SK-N-MC (cell line): Measurements from ENCODE around the gene LSAMP.
A peak's percentile ranks its signal among the peaks of the same experiment; 100 is the strongest.

Source experiments
- DNase-seq: peaks from one replicate; pipeline ENCODE4 v3.0.0-alpha.2; 2011; ENCODE audit warnings: low read depth, low spot score
- H3K27ac ChIP-seq: fragments of 200-600 bp; sonication (generic); 2 replicates; pipeline ENCODE4 v1.5.1; 2016; ENCODE audit warnings: mixed run types
- H3K36me3 ChIP-seq: fragments of 200-600 bp; sonication (generic); 2 replicates; pipeline ENCODE4 v1.6.1; 2017; ENCODE audit warnings: antibody characterized with exemption, low read length, mixed read lengths; ENCODE audit not compliant: insufficient read depth
- H3K4me3 ChIP-seq: fragments of 200-600 bp; sonication (generic); 2 replicates; pipeline ENCODE4 v1.5.1; 2016
- H3K9ac ChIP-seq: fragments of 200-600 bp; sonication (generic); 2 replicates; pipeline ENCODE4 v1.8.0; 2017; ENCODE audit warnings: mixed run types, mixed read lengths; ENCODE audit not compliant: insufficient read length
- H3K9me3 ChIP-seq: fragments of 200-600 bp; sonication (generic); 2 replicates; pipeline ENCODE4 v1.6.1; 2017; ENCODE audit warnings: low read depth, mild to moderate bottlenecking, antibody characterized with exemption, low read length, moderate library complexity, mixed read lengths
- EZH2 ChIP-seq: fragments of 200-600 bp; sonication (generic); IDR thresholded peaks from one replicate; pipeline ENCODE4 v1.6.1; 2017; ENCODE audit warnings: antibody characterized with exemption
- FOXP2 ChIP-seq: optimal IDR thresholded peaks from 2 replicates; pipeline ENCODE3; 2011; ENCODE audit warnings: mild to moderate bottlenecking, moderate library complexity; ENCODE audit not compliant: insufficient read depth; ENCODE audit errors: extremely low read length, control extremely low read depth
- POLR2AphosphoS5 ChIP-seq: IDR thresholded peaks from 2 replicates; pipeline ENCODE4 v1.6.1; 2012; ENCODE audit warnings: mild to moderate bottlenecking, low read depth, low read length, borderline replicate concordance

Gene LSAMP

DNA sequence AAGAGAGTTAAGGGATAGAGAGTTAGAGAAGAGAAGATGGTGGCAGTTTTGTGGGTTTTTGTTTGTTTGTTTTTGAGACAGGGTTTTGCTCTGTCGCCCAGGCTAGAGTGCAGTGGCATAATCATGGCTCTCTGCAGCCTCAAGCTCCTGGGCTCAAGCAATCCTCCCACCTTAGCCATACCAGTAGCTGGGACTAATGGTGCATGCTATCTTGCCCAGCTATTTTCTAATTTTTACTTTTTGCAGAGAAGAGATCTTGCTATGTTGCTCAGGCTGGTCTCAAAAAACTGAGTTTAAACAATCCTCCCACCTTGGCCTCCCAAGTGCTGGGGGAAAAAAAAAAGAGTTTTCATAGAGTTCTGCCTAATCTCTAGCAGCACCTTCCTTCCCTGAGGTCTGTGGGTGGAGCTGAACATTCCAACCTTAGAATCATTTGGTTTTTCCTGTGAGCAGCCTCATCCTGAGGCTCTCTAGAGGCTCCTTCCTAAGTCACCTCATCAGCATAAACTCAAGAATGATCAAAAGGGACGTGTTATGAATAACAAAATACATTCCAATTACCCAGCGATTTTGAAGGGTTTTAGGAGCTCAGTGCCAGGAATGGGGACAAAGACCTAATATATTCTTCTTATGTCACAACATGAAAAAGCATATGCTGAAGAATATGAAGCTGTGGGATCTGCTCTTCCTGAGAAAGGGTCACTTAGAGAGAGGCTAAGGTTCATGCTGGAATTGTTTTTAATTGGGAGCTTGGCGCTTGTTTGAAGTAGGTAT is 180.6 kb downstream of the LSAMP start:
- H3K4me3 ChIP-seq: peak overlapping the region; percentile 45
- no peak overlapping the region for H3K9ac ChIP-seq
- peak overlapping the region; percentile 90 for H3K27ac ChIP-seq
- H3K36me3 ChIP-seq: 0 out of 2 replicates have a peak, but pooled peaks cover 7% of the 10 kb centered on the region
- no peak for TF ChIP-seq EZH2
- peak; percentile 38; the same call in 1 of the 2 replicates for TF ChIP-seq POLR2AphosphoS5
- TF ChIP-seq FOXP2: no peak
- H3K9me3 ChIP-seq: no peaks in the 10 kb centered on the region
- DNase-seq: no peak

DNA sequence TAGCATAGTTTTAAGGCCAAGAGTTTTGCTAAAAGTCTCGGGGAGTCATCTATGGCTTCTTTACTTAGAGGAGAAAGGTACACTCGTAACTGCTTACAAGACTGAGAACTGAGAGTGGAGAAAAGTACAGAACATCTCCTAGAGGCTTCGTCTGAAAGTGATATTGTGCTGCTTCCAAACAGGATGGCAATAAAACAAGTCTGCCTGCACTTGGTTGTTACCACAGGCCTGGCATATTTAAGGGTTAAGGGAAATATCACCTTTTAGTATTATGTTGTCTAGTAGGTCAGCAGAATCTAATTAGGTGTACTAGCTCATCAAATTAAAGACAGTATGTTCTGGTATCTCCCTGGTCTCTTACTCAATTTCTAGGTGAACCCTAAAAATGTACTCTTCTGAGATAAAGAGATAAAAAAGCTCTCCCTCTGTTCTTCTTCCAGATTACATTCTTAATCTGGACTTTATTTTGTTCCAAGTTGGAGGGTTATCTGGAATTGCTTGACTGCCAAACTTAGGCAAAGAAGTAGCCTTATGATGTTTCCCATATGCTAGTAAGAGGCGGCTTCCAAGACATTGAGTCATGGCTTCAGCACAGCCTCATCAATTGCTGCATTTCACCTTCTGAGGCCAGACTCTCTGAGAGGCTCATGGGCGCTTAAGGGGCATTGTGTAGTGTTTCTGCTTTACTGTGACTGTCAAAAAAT is 181.3 kb downstream of the LSAMP start:
- Histone ChIP-seq H3K27ac (peak overlapping the region; percentile 90; the same call in 1 of the 2 replicates), H3K36me3 (0 out of 2 replicates have a peak, but pooled peaks cover 7% of the 10 kb centered on the region), H3K4me3 (no peak overlapping the region), H3K9me3 (no peaks in the 10 kb centered on the region), H3K9ac (no peak overlapping the region)
- TF ChIP-seq EZH2: no peak
- TF ChIP-seq POLR2AphosphoS5: no peak
- TF ChIP-seq FOXP2: no peak
- no peak for DNase-seq

DNA sequence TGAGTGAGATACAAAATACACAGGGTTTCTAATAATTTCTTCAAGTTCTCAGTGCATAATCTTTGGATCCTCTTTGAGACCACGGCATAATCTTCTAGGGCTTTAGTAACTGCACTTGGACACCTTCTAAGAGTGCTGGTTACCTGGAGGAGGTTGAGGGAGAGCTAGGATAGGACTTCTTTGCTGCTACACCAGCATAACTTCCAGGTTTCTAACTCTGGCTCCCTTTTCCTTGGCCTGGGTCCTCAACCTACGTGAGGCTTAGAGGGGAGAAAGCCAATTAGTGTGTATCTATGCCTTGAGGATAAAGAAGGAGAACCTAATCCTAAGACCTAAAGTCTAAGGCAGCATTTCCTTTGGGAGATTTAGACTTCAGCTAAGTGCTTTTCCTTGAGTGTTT is 184.8 kb downstream of the LSAMP start:
- Histone ChIP-seq H3K9me3 (no peaks in the 10 kb centered on the region), H3K9ac (no peak overlapping the region), H3K27ac (peak overlapping the region; percentile 48; the same call in 1 of the 2 replicates), H3K4me3 (no peak overlapping the region), H3K36me3 (0 out of 2 replicates have a peak, but pooled peaks cover 7% of the 10 kb centered on the region)
- TF ChIP-seq FOXP2: no peak
- TF ChIP-seq EZH2: no peak
- DNase-seq: no peak

DNA sequence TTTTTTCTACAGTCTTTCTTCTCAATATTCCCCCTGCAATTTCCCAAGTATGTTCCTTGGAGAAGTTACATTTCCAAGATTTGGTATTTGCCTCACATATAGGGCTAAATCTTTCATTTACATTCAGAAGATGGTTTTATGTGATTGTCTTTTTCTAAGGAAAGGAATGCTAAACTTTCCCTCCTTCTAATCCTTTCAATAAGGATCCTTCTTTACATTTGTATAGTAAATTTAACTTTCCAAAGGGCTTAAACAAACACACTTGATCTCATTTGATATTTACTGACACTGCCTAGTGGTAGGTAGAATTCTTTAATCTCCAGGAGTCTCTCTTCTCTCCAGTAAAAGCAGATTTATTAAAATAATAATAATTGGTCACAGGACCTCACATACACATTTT is 185.3 kb downstream of the LSAMP start:
- H3K27ac ChIP-seq: peak overlapping the region; percentile 60
- no peak for DNase-seq
- no peak overlapping the region for H3K9ac ChIP-seq
- 0 out of 2 replicates have a peak, but pooled peaks cover 7% of the 10 kb centered on the region for H3K36me3 ChIP-seq
- no peaks in the 10 kb centered on the region for H3K9me3 ChIP-seq
- TF ChIP-seq EZH2 (no peak), FOXP2 (no peak), POLR2AphosphoS5 (no peak)
- H3K4me3 ChIP-seq: no peak overlapping the region

DNA sequence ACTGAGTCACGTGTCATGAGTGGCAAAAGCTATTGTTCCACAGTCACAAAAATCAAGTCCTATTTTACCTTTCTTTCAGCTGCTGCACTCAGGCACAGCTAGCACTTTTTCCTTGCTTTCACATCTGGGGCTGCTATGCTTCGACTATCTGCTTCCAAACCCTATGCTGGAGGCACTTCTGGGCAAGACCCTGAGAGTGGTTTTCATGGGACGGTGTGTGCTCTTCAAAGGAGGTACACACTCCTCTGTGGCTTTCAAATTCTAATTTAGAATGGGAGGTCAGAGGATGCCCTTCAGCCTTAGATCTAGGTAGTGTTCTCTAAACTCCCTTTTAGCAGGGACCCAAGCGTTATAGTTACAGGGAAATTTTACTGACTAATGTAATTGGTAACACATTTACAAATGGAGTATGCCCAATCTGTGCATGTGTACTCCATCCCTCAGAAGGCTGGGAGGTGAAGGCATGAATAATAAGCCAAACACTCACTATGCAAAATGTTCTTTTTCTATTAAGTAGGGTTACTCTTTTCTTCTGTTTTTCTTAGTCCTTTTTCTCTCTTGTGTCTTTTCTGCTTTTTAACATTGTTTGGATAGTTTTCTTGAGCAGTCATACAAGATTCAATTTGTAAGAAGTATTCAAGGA is 188.3 kb downstream of the LSAMP start:
- Histone ChIP-seq H3K36me3 (0 out of 2 replicates have a peak, but pooled peaks cover 7% of the 10 kb centered on the region), H3K4me3 (peak overlapping the region; percentile 43), H3K9ac (peak overlapping the region; percentile 2), H3K9me3 (no peaks in the 10 kb centered on the region), H3K27ac (peak overlapping the region; percentile 95)
- TF ChIP-seq POLR2AphosphoS5 (no peak), EZH2 (no peak), FOXP2 (no peak)
- DNase-seq: no peak

DNA sequence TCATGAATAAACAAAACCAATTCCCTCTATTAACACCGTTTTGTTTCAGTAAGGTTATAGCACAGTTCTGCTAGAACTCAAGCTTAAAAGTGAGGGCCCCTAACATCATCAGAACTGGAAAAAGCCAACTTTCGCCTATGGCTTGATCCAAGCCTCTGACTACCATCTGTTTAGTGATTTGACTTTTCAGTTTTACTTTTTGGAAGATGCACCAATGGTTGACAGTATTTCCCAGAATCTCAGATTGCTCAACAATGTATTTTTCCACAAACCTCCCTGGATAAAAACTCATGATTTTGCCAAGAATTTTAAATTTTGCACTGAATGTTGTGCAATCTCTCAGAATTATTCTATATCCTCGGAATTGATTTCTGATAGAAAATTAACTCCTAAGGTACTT is 190.7 kb downstream of the LSAMP start:
- Histone ChIP-seq H3K4me3 (no peak overlapping the region), H3K36me3 (no peaks in the 10 kb centered on the region), H3K9me3 (no peaks in the 10 kb centered on the region), H3K27ac (peak overlapping the region; percentile 95), H3K9ac (no peak overlapping the region)
- DNase-seq: no peak
- TF ChIP-seq POLR2AphosphoS5: no peak
- TF ChIP-seq EZH2: no peak

DNA sequence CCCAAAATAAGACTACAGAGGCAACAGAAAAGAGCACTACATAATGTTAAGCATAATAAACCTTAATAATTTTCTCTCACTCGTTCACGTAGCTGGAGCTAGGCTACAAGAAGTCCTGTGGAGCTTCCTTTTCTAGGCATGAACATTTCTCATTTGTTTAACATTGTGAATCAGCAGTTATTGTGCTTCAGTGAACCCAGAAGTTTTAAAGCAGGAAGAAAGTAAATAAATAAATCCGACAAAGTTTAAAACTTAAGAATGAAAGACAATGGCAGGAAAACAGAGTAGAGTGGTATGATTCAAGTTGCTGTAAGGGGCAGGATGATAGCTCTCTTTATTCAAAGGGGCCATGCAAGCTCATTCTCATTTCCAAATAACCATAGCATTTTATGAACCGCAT is 191.8 kb downstream of the LSAMP start:
- H3K27ac ChIP-seq: peak overlapping the region; percentile 95
- no peak for TF ChIP-seq EZH2
- no peak for TF ChIP-seq FOXP2
- TF ChIP-seq POLR2AphosphoS5: no peak
- H3K4me3 ChIP-seq: peak overlapping the region; percentile 54
- H3K9me3 ChIP-seq: no peaks in the 10 kb centered on the region
- H3K9ac ChIP-seq: peak overlapping the region; percentile 57
- DNase-seq: no peak
- no peaks in the 10 kb centered on the region for H3K36me3 ChIP-seq

DNA sequence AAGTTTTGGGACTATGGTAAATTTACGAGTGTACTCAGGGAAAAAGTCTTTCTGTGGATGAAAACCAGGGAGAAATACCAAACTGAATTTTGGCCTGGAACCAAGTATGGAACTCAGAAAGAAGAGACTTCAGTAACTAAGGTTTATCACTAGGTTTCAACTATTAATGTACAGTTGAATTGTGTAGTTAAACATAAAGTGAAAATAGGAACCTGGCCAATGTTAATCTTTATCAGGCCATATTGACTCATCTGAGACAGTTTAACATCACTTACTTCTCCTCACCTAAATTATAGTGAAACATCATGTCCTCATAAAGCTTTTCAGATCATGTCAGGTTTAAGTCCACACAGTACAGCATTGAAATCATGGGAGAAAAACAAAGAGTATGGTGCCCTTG is 197.7 kb downstream of the LSAMP start:
- no peak for DNase-seq
- TF ChIP-seq FOXP2 (no peak), POLR2AphosphoS5 (no peak), EZH2 (no peak)
- Histone ChIP-seq H3K9me3 (no peaks in the 10 kb centered on the region), H3K27ac (peak overlapping the region; percentile 29; the same call in 1 of the 2 replicates), H3K36me3 (no peaks in the 10 kb centered on the region; the same call in 1 of the 2 replicates), H3K4me3 (no peak overlapping the region), H3K9ac (no peak overlapping the region)
